Kasumi-1 (cell line): ENCODE results near the gene ZNF883.

ENCODE experiments used
- DNase-seq, 2 experiments: peaks; one replicate each; lab custom pipeline; 2025; lab: John Stamatoyannopoulos, UW

The ZNF883 gene

DNA sequence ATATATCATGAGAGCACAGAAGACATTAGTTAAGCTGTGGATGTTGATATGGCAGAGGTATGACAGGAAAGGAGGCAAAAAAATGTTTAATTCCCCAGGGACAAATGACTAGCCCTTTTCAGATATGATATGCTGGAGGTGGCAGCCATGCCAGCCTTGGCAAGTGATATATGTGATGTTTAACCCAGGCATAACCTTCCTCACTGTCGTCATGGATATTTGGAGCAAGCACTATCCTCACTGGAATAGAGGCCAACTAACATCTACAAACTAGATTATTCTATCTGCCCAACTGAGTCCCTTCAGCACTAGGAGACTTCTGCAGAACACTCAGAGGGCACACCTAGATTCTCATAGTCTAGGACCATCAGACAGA, 94.0 kb downstream of the ZNF883 start:
- DNase-seq, result no peak

DNA sequence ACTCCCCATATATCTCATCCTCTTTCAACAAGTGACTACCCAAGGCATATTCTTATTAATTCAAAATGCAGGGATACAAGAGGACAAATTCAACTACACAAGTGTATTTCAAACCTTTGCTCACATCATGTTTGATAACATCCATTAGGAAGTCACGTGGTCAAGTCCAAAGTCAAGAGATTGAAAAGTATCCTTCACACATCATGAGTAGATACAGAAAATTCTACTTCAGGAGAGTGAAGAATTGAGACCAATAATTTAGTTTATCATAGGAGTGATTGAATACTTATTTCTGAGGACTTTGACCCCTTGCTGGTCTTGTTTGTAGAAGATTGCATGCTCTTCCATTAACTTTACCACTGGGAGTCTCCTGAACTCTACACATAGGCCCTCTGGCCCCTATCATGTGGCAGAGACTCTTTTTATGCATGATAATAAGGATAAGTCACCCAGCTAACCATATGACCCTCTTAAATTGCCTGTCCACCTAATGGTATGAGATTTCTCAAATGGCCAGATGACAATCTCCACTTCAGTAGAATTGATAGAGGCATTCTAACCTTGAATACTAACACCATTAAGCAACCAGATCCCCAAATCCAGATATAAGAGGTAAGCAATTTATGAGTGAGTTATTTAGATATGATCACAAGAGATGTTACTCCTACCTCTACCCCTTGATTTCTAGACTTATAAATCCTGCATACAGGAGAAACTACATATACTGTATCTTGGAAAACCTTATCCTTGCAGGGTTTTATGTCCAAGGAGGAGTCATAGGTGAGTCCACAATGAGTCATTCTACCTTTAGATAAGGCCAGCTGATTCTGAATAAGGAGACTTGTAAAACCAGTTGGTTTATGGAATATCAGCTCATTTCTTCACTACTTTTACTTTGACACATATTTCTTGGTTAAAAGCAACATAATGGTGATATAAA, 94.7 kb downstream of the ZNF883 start:
- DNase-seq, result no peak

DNA sequence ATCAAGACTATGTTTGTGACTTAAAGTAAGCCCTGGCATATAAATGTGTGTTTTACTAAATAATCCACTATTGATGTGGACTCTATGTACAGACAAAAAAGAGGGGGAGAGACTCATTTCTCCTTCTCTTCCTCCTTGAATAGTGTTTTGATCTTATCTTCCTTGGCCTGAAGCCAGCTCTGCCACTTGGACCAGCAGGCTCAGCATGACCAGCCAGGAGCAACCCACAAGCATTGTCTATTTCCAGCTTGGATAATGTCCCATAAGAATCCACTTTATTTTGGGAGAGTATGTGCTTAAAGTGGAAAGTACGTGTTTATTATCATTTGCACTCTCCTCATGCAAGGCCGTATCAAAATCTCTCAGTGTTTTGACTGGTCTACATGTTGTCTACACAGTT, 97.5 kb downstream of the ZNF883 start:
- no peak for DNase-seq

DNA sequence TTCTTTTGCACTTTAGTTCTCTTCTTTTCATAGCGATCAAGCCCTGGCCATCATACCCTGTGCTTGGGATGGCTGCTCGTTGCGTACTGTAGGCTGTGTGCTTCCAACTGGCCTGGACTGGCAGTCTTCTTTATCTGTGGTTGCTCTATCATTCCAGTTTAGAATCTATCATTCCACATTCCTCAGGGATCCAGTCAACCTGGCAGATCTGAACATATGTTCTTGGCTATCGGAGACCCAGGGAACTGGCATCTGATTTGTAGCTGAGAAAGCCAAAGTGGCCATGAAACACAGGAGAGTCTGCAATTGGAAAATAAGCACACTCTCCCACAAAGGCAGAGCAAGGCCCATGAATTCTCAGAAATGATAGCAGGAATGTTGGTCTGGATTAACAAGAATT, 98.7 kb downstream of the ZNF883 start:
- no peak for DNase-seq

DNA sequence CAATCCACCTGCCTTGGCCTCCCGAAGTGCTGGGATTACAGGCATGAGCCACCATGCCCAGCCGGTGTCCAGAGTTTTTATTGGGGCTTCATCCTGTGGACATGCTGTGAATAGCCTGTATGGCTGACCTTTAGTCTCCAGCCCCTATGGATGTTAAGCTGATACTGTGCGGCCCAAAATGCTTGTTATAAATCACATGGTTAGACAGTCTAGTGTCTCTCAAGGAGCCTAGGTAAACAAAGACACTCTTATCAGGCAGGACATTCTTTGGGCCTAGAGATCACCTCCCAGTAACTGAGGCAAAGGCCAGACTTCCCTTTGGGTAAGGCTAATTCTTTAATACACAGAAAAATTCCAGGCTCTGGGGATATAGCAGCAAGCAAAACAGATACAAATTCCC, 99.4 kb downstream of the ZNF883 start:
- DNase-seq, result no peak

DNA sequence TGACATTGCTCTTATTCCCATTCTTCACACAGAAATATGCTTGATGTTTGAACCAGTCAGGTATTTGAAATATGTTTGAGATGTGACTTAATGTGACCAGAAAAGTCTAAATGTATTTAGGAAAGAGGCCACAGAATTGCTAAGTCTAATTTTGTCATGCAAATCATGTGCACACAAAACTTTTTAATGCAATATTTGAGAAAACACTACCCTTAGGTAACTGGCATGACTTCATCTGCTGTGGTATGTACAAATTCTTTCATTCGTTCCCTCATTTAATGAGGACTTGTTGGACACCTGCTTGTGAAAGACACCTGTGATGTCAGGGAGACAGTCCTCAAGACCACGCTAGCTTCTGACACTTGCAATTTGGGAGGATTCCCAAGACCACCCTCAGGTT, 100.3 kb downstream of the ZNF883 start:
- no peak for DNase-seq
